Measurements from ENCODE around the gene ATCAY.

- no peak for TF ChIP-seq CTCF (IDR thresholded peaks at IDR 0.05)
- TF ChIP-seq POLR2AphosphoS5 (IDR thresholded peaks at IDR 0.05; ENCODE audit: insufficient read depth in 1 of 2, low read depth in 1 of 2), result peak; percentile 82 to 90
- TF ChIP-seq POLR2A (IDR thresholded peaks at IDR 0.05), result no peak
Observed at GRCh38 chr19:3968556-3969434, 88.3 kb downstream of the ATCAY start.
